GM21447 (cell line): Measurements from ENCODE around the gene CTTNBP2NL.
A peak's percentile ranks its signal among the peaks of the same experiment; 100 is the strongest.

Source experiments
- ATAC-seq: cut with Tn5 transposase; IDR thresholded peaks from one replicate; pipeline ENCODE4 v1.9.1; 2021; ENCODE audit not compliant: unreplicated experiment

Gene CTTNBP2NL

GRCh38 chr1:112505878-112506277, 109.9 kb downstream of the CTTNBP2NL start:
- ATAC-seq, result no peak

- no peak for ATAC-seq
Observed at GRCh38 chr1:112506306-112506705, 110.3 kb downstream of the CTTNBP2NL start.

GRCh38 chr1:112506731-112507130, 110.7 kb downstream of the CTTNBP2NL start:
- no peak for ATAC-seq

GRCh38 chr1:112507336-112507735, 111.3 kb downstream of the CTTNBP2NL start:
- no peak for ATAC-seq

GRCh38 chr1:112507921-112508277, 111.9 kb downstream of the CTTNBP2NL start:
- ATAC-seq, result no peak

GRCh38 chr1:112508278-112509004, 112.4 kb downstream of the CTTNBP2NL start, which contains the start of gene WNT2B:
WNT2B (plus strand) TSS chr1:112508965; CDS start chr1:112509263, 298 bp downstream.
- ATAC-seq, result peak; percentile 63

GRCh38 chr1:112509005-112509659, 113.1 kb downstream of the CTTNBP2NL start:
- no peak for ATAC-seq

GRCh38 chr1:112509660-112510178, 113.7 kb downstream of the CTTNBP2NL start:
- ATAC-seq, result no peak

- no peak for ATAC-seq
Observed at GRCh38 chr1:112510340-112510739, 114.3 kb downstream of the CTTNBP2NL start.
